Measurements from ENCODE around the gene IRAK1BP1.

The IRAK1BP1 gene

GRCh38 chr6:78942446-78942845, 75.1 kb downstream of the IRAK1BP1 start:
- DNase-seq (ENCODE audit: low spot score): no peak
- no peaks in the 10 kb centered on the region for H3K9me3 ChIP-seq (ENCODE audit: severe bottlenecking)

GRCh38 chr6:78947529-78947928, 80.2 kb downstream of the IRAK1BP1 start:
- ATAC-seq (ENCODE audit: low read depth): no peak
- Histone ChIP-seq H3K4me3 (ENCODE audit: severe bottlenecking) (no peak overlapping the region), H3K27me3 (ENCODE audit: insufficient read depth, poor library complexity, severe bottlenecking) (no peaks in the 10 kb centered on the region), H3K9me3 (ENCODE audit: severe bottlenecking) (no peaks in the 10 kb centered on the region), H3K4me1 (ENCODE audit: insufficient read depth, poor library complexity, severe bottlenecking) (peaks cover 2% of the 10 kb centered on the region), H3K36me3 (ENCODE audit: low read depth) (peaks cover 95% of the 10 kb centered on the region), H3K27ac (ENCODE audit: poor library complexity, severe bottlenecking) (no peak overlapping the region)
- DNase-seq (ENCODE audit: low spot score): no peak
- TF ChIP-seq CTCF (IDR thresholded peaks at IDR 0.05; ENCODE audit: poor library complexity, severe bottlenecking): no peak

More at GRCh38 chr6:78942446-78942845, 75.1 kb downstream of the IRAK1BP1 start:
- peak; percentile 46; the same call in 2 of the 3 replicates for ATAC-seq (ENCODE audit: low read depth)
- peaks cover 88% of the 10 kb centered on the region for H3K36me3 ChIP-seq (ENCODE audit: low read depth)
- no peak for TF ChIP-seq CTCF (IDR thresholded peaks at IDR 0.05; ENCODE audit: poor library complexity, severe bottlenecking)
- H3K27ac ChIP-seq (ENCODE audit: poor library complexity, severe bottlenecking): no peak overlapping the region
- no peaks in the 10 kb centered on the region for H3K27me3 ChIP-seq (ENCODE audit: insufficient read depth, poor library complexity, severe bottlenecking)
- H3K4me3 ChIP-seq (ENCODE audit: severe bottlenecking): no peak overlapping the region
- H3K4me1 ChIP-seq (ENCODE audit: insufficient read depth, poor library complexity, severe bottlenecking): peaks cover 2% of the 10 kb centered on the region

GRCh38 chr6:78947962-78948361, 80.6 kb downstream of the IRAK1BP1 start:
- Histone ChIP-seq H3K9me3 (ENCODE audit: severe bottlenecking) (no peaks in the 10 kb centered on the region), H3K36me3 (ENCODE audit: low read depth) (peaks cover 96% of the 10 kb centered on the region), H3K4me3 (ENCODE audit: severe bottlenecking) (no peak overlapping the region), H3K27ac (ENCODE audit: poor library complexity, severe bottlenecking) (no peak overlapping the region), H3K27me3 (ENCODE audit: insufficient read depth, poor library complexity, severe bottlenecking) (no peaks in the 10 kb centered on the region), H3K4me1 (ENCODE audit: insufficient read depth, poor library complexity, severe bottlenecking) (peaks cover 2% of the 10 kb centered on the region)
- no peak for ATAC-seq (ENCODE audit: low read depth)
- no peak for TF ChIP-seq CTCF (IDR thresholded peaks at IDR 0.05; ENCODE audit: poor library complexity, severe bottlenecking)
- no peak for DNase-seq (ENCODE audit: low spot score)

GRCh38 chr6:78948785-78949184, 81.4 kb downstream of the IRAK1BP1 start:
- H3K27me3 ChIP-seq (ENCODE audit: insufficient read depth, poor library complexity, severe bottlenecking): no peaks in the 10 kb centered on the region
- TF ChIP-seq CTCF (IDR thresholded peaks at IDR 0.05; ENCODE audit: poor library complexity, severe bottlenecking): no peak
- ATAC-seq (ENCODE audit: low read depth) (no peak), DNase-seq (ENCODE audit: low spot score) (no peak)
- H3K27ac ChIP-seq (ENCODE audit: poor library complexity, severe bottlenecking): no peak overlapping the region
- H3K4me1 ChIP-seq (ENCODE audit: insufficient read depth, poor library complexity, severe bottlenecking): no peaks in the 10 kb centered on the region
- H3K4me3 ChIP-seq (ENCODE audit: severe bottlenecking): no peak overlapping the region
- peaks cover 98% of the 10 kb centered on the region for H3K36me3 ChIP-seq (ENCODE audit: low read depth)
- H3K9me3 ChIP-seq (ENCODE audit: severe bottlenecking): no peaks in the 10 kb centered on the region

GRCh38 chr6:78952362-78952761, 85.0 kb downstream of the IRAK1BP1 start:
- Histone ChIP-seq H3K27ac (ENCODE audit: poor library complexity, severe bottlenecking) (no peak overlapping the region), H3K27me3 (ENCODE audit: insufficient read depth, poor library complexity, severe bottlenecking) (no peaks in the 10 kb centered on the region), H3K9me3 (ENCODE audit: severe bottlenecking) (no peaks in the 10 kb centered on the region), H3K4me3 (ENCODE audit: severe bottlenecking) (no peak overlapping the region), H3K36me3 (ENCODE audit: low read depth) (peaks cover 96% of the 10 kb centered on the region), H3K4me1 (ENCODE audit: insufficient read depth, poor library complexity, severe bottlenecking) (no peaks in the 10 kb centered on the region)
- DNase-seq (ENCODE audit: low spot score) (no peak), ATAC-seq (ENCODE audit: low read depth) (no peak)
- no peak for TF ChIP-seq CTCF (IDR thresholded peaks at IDR 0.05; ENCODE audit: poor library complexity, severe bottlenecking)

Measured in RWPE2 (cell line).